C4-2B (cell line): ENCODE data around the gene CAB39L.

ENCODE experiments used
- ZFX ChIP-seq: fragments of 450-650 bp; IDR thresholded peaks from 2 replicates; pipeline ENCODE4 v1.6.1; 2017
- TF ChIP-seq, protein P1 (sequence below): fragments of 450-650 bp; conservative IDR thresholded peaks from 2 replicates; pipeline ENCODE4 v1.5.1; 2017; ENCODE audit warnings: mild to moderate bottlenecking

DNA sequence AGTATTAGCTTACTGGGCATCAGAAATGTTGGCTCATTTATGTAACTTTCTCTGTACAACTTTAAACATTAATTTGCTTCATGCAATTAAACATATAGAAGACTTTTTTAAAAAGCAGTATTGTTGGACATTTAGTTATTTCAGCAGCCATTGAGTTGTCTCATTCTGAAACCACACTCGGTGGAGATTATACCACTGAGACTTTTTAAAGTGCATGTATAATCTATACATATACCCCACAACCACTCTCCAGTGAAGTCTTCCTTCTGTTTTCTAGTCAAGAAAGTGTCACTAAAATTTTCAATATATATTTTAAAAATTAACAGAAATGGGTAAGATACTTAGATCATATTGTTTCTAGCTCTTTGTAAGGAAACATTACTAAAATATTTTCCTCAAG lies 15.7 kb upstream of the CAB39L start:
- TF ChIP-seq, protein P1, sequence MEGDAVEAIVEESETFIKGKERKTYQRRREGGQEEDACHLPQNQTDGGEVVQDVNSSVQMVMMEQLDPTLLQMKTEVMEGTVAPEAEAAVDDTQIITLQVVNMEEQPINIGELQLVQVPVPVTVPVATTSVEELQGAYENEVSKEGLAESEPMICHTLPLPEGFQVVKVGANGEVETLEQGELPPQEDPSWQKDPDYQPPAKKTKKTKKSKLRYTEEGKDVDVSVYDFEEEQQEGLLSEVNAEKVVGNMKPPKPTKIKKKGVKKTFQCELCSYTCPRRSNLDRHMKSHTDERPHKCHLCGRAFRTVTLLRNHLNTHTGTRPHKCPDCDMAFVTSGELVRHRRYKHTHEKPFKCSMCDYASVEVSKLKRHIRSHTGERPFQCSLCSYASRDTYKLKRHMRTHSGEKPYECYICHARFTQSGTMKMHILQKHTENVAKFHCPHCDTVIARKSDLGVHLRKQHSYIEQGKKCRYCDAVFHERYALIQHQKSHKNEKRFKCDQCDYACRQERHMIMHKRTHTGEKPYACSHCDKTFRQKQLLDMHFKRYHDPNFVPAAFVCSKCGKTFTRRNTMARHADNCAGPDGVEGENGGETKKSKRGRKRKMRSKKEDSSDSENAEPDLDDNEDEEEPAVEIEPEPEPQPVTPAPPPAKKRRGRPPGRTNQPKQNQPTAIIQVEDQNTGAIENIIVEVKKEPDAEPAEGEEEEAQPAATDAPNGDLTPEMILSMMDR, result no peak
- TF ChIP-seq ZFX, result no peak
